Measurements from ENCODE around the gene PCYT2.
"Not testable (repeated sequence)": the region's sequence is repeated elsewhere in the genome, so short reads cannot be mapped to it uniquely, and the experiment has no call there.

PCYT2 gene

GRCh38 chr17:81927152-81927652, 16.0 kb upstream of the PCYT2 start:
- DNase-seq = no peak

- peak; percentile 80 for DNase-seq
Measured at GRCh38 chr17:81926451-81927151, 15.4 kb upstream of the PCYT2 start.

- no peak for DNase-seq
Measured at GRCh38 chr17:81925860-81926450, 14.8 kb upstream of the PCYT2 start.

GRCh38 chr17:81924557-81925532, 13.6 kb upstream of the PCYT2 start:
- no peak for DNase-seq

DNA sequence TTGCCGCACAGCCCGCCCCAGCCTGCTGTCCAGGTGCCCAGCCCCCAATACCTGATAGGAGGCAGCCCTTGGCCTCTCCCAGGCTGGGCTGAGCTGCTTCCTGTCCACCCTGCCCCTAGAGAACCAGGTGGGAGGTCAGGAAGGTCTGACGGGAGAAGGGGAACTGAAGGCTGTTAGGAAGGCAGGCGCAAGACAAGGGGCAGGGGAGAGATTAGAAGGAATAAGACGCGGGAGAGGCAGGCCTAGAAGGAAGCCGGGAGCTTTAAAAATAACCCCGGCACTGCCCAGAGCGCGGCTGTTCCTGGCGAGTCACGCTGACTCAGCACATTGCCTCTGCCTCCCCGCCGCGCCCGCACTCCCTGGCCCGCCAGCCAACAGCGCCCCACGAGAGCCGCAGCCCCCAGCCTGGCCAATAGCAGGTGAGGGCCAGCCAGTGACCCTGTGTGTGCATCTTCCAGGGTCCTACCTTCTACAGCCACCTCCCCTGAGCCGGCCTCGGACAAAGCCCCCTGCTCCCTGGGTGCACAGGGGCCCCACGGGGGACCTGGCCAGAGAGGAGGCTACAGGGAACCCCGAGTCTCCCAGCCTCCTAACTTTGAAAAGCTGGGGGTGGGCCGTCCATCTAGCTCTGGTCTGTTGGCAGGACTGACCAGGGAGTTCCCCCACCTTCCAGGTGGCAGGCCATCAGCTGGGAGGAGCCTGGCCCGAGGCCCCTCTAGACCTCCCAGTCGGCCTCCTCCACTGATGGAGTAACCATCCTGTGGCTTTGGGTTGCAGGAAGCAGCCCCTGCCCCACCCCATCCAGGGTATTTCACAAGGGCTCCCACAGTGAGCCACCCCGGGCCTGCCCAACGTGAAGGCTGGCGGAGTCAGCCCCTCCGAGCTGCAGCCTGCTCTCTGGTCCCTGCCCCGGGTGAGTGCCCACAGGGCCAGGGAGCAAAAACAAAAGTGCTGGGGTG, 12.4 kb upstream of the PCYT2 start:
- DNase-seq = no peak

DNA sequence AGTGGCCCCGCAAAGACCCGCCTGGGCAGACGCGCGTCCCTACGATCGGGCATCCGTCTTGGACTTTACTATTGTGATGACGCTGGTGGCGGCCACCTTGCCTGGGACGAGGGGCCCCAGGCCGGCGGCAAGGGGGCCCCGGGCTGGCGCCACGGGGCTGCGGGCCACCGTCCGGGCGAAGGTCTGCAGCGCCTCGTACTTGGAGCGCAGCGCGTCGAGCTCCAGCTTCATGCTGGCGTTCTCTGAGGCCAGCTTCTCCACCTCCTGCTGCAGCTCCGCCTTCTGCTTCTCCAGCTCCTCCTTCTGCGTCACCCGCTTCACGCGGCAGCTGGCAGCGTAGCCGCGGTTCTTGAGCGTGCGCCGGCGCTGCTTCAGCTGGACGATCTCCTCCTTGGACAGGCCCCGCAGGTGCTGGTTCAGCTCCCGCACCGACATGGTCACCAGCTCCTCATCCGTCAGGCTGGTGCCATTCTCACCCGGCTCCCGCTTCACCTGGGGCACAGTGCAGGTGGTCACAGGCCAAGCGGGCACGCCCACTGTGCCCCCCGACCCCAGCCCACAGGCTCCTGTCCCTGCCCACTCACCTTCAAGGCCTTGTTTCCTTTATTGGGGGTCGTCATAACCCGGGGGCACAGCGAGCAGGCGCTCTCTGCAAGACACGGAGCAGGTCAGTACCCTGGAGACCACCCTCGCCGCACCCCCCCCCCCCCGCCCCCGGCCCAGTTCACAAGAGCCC, 11.5 kb upstream of the PCYT2 start:
- no peak for DNase-seq

- DNase-seq = no peak
Measured at GRCh38 chr17:81921996-81922565, 10.9 kb upstream of the PCYT2 start.

DNA sequence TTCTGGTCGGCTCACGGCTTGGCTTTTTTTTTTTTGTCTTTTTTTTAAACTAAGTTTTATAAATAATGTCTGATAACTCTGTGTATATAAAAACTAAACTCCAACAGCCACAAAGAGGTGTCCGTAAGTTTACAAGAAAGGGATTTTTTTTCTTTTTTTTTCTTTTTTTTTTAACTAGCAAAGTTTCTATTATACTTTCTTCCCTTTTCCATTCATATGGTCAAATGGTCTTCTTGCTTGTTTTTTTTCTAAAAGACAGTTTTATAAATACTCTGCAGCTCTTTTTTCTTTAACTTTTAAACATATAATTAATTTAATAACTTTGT, 10.3 kb upstream of the PCYT2 start:
- DNase-seq = no peak

DNA sequence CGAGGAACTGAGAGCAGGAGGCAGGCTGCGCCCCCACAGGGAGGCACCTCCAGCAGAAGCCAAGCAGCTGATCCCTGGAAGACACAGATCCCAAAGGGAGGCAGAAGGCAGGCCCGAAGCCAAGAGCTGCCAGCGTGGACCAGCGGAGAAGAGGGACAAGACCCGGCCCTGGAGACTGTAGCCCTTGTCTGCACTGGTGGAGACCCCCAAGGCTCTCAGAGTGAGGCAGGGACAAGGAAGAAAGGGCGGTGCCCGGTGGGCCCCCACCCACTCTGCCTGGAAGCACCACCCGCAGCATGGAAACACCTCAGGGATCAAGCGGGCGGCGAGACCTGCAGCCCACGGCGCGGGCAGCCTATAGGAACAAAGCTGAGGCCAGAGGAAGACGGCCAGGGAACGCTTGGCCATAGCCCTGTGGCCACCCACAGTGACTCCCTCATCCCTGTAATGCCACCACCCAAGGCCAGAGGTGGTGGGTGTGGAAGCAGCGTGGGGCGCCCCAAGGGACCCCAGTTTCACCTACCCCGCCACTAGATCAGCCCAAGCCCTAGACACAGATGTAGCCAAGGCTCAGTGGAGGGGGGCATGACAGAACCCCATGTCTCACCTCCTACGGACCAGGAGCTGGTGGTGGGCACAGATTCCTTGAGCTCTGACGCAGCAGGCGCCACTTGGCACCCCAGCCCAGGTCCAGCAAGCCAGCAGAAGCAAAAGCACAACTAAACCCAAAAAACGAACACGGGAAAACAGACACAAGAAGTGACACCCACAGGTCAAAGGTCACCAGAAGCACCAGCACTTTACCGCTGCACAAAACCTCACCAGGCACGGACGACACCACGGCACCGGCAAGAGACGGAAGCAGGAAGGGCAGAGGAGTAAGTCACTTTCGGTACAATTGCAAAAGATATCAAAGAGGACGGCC, 9.7 kb upstream of the PCYT2 start:
- DNase-seq = no peak

GRCh38 chr17:81918832-81919545, 7.8 kb upstream of the PCYT2 start:
- DNase-seq = no peak

GRCh38 chr17:81918333-81918669, 7.1 kb upstream of the PCYT2 start:
- not testable (repeated sequence) for DNase-seq

- DNase-seq = peak; percentile 83
Measured at GRCh38 chr17:81917565-81918332, 6.5 kb upstream of the PCYT2 start, which contains the start of gene SIRT7. SIRT7 (minus strand) TSS chr17:81918176; CDS start chr17:81918131, 45 bp downstream.

DNA sequence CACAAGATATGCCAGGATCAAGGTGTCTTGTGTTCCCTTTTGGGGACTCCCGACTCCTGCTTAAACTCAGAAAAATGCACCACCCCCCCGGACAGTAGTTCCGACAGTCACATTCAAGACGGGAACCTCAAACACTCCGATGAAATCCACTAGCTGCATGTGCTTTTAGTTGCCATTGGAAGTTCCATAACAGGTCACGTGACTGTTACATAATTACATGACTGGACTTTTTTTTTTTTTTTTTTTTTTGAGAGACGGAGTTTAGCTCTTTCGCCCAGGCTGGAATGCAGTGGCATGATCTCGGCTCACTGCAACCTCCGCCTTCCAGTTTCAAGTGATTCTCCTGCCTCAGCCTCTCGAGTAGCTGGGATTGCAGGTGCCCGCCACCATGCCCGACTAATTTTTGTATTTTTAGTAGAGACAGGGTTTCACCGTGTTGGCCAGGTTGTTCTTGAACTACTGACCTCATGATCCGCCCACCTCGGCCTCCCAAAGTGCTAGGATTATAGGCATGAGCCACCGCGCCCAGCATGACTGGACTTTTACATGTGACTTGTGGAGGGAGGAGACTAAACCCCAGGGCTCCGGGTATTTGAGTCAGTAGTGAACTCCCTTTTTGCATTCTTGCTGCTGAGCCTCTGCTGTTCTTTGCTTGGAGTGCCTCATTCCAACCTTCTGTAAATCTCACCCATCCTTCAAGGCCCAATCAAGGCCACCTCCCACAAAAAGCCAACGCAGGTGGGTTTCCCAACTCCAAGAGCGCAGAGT, 5.2 kb upstream of the PCYT2 start:
- DNase-seq = no peak

GRCh38 chr17:81915331-81915730, 4.1 kb upstream of the PCYT2 start:
- DNase-seq = no peak

GRCh38 chr17:81914103-81914850, 3.1 kb upstream of the PCYT2 start:
- DNase-seq = no peak

DNA sequence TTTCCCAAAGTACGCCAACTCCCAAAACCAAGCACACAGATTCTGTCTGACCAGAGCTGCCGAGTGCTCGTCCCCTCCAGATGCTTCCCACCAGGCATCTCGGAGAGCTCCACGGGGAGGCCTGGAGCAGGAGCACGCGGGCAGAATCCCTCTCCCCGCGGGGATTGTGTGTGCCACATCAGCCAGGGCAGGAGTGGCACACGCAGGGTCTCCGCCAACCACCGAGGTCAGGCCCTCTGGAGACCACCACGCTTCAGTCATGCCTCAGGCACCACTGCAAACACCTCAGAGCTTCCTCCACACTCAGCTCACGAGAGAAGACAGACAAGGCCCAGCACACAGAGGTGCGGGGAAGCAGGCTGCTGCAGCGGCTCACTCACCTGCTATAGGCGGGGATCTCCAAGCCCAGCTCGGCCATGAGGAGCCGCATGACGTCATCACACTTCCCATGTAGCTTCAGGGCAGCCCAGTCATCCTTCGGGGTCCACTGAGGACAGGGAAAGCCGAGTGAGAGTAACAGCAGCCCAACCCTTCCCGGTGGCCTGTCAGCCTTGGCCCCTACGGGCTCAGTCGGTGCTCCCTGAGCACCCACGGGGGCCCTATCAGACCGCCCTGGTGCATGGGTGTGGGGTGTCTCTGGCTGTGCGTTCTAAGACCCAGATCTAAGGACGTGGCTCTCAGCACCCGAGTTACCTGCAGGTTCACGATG, 2.3 kb upstream of the PCYT2 start:
- no peak for DNase-seq

Data from NCI-H146 (cell line).